Measurements from ENCODE around the gene CCDC74A.
"Not testable (repeated sequence)": the region's sequence is repeated elsewhere in the genome, so short reads cannot be mapped to it uniquely, and the experiment has no call there.

The CCDC74A gene

GRCh38 chr2:131517856-131518255 is 9.8 kb upstream of the CCDC74A start:
- H3K27me3 ChIP-seq (ENCODE audit: control insufficient read depth in 2 of 2, insufficient read depth in 2 of 2, low read length in 2 of 2); H3K9me3 ChIP-seq (ENCODE audit: control insufficient read depth in 2 of 2, low read length in 2 of 2); H3K4me1 ChIP-seq (ENCODE audit: control insufficient read depth in 2 of 2, insufficient read depth in 2 of 2, low read length in 2 of 2); H3K27ac ChIP-seq (ENCODE audit: low read depth in 2 of 2, low read length in 2 of 2); H3K9ac ChIP-seq (ENCODE audit: low read depth in 1 of 2, low read length in 2 of 2); H3K4me3 ChIP-seq (ENCODE audit: low read length in 2 of 2): not testable (repeated sequence)
- peaks cover 0 to 22% of the 10 kb centered on the region in 2 donors for H3K36me3 ChIP-seq (ENCODE audit: control insufficient read depth in 2 of 2, insufficient read depth in 2 of 2, low read length in 2 of 2)

GRCh38 chr2:131518531-131518930 is 9.2 kb upstream of the CCDC74A start:
- H3K9ac ChIP-seq (ENCODE audit: low read depth in 1 of 2, low read length in 2 of 2); H3K27me3 ChIP-seq (ENCODE audit: control insufficient read depth in 2 of 2, insufficient read depth in 2 of 2, low read length in 2 of 2); H3K9me3 ChIP-seq (ENCODE audit: control insufficient read depth in 2 of 2, low read length in 2 of 2); H3K27ac ChIP-seq (ENCODE audit: low read depth in 2 of 2, low read length in 2 of 2); H3K4me1 ChIP-seq (ENCODE audit: control insufficient read depth in 2 of 2, insufficient read depth in 2 of 2, low read length in 2 of 2); H3K4me3 ChIP-seq (ENCODE audit: low read length in 2 of 2): not testable (repeated sequence)
- H3K36me3 ChIP-seq (ENCODE audit: control insufficient read depth in 2 of 2, insufficient read depth in 2 of 2, low read length in 2 of 2) = peaks cover 0 to 20% of the 10 kb centered on the region in 2 donors

GRCh38 chr2:131519466-131519865 is 8.2 kb upstream of the CCDC74A start:
- H3K36me3 ChIP-seq (ENCODE audit: control insufficient read depth in 2 of 2, insufficient read depth in 2 of 2, low read length in 2 of 2) = peaks cover 0 to 14% of the 10 kb centered on the region in 2 donors
- H3K4me1 ChIP-seq (ENCODE audit: control insufficient read depth in 2 of 2, insufficient read depth in 2 of 2, low read length in 2 of 2) = no peaks in the 10 kb centered on the region
- no peaks in the 10 kb centered on the region for H3K9me3 ChIP-seq (ENCODE audit: control insufficient read depth in 2 of 2, low read length in 2 of 2)
- no peaks in the 10 kb centered on the region for H3K27me3 ChIP-seq (ENCODE audit: control insufficient read depth in 2 of 2, insufficient read depth in 2 of 2, low read length in 2 of 2)
- no peak overlapping the region for H3K27ac ChIP-seq (ENCODE audit: low read depth in 2 of 2, low read length in 2 of 2)
- no peak overlapping the region for H3K9ac ChIP-seq (ENCODE audit: low read depth in 1 of 2, low read length in 2 of 2)
- H3K4me3 ChIP-seq (ENCODE audit: low read length in 2 of 2) = no peak overlapping the region

GRCh38 chr2:131519871-131520470 is 7.7 kb upstream of the CCDC74A start:
- H3K9ac ChIP-seq (ENCODE audit: low read depth in 1 of 2, low read length in 2 of 2); H3K27ac ChIP-seq (ENCODE audit: low read depth in 2 of 2, low read length in 2 of 2); H3K4me3 ChIP-seq (ENCODE audit: low read length in 2 of 2); H3K4me1 ChIP-seq (ENCODE audit: control insufficient read depth in 2 of 2, insufficient read depth in 2 of 2, low read length in 2 of 2); H3K9me3 ChIP-seq (ENCODE audit: control insufficient read depth in 2 of 2, low read length in 2 of 2); H3K27me3 ChIP-seq (ENCODE audit: control insufficient read depth in 2 of 2, insufficient read depth in 2 of 2, low read length in 2 of 2): not testable (repeated sequence)
- peaks cover 0 to 14% of the 10 kb centered on the region in 2 donors for H3K36me3 ChIP-seq (ENCODE audit: control insufficient read depth in 2 of 2, insufficient read depth in 2 of 2, low read length in 2 of 2)

- no peaks in the 10 kb centered on the region for H3K27me3 ChIP-seq (ENCODE audit: control insufficient read depth in 2 of 2, insufficient read depth in 2 of 2, low read length in 2 of 2)
- H3K36me3 ChIP-seq (ENCODE audit: control insufficient read depth in 2 of 2, insufficient read depth in 2 of 2, low read length in 2 of 2) = peaks cover 0 to 14% of the 10 kb centered on the region in 2 donors
- no peak overlapping the region for H3K9ac ChIP-seq (ENCODE audit: low read depth in 1 of 2, low read length in 2 of 2)
- H3K4me1 ChIP-seq (ENCODE audit: control insufficient read depth in 2 of 2, insufficient read depth in 2 of 2, low read length in 2 of 2) = no peaks in the 10 kb centered on the region
- no peaks in the 10 kb centered on the region for H3K9me3 ChIP-seq (ENCODE audit: control insufficient read depth in 2 of 2, low read length in 2 of 2)
- H3K4me3 ChIP-seq (ENCODE audit: low read length in 2 of 2) = no peak overlapping the region
- H3K27ac ChIP-seq (ENCODE audit: low read depth in 2 of 2, low read length in 2 of 2) = no peak overlapping the region
Observed at GRCh38 chr2:131520526-131520925, 7.2 kb upstream of the CCDC74A start.

- peaks cover 0 to 14% of the 10 kb centered on the region in 2 donors for H3K36me3 ChIP-seq (ENCODE audit: control insufficient read depth in 2 of 2, insufficient read depth in 2 of 2, low read length in 2 of 2)
- not testable (repeated sequence) for H3K4me1 ChIP-seq (ENCODE audit: control insufficient read depth in 2 of 2, insufficient read depth in 2 of 2, low read length in 2 of 2)
Observed at GRCh38 chr2:131521524-131521923, 6.2 kb upstream of the CCDC74A start.

GRCh38 chr2:131521961-131522781 is 5.5 kb upstream of the CCDC74A start:
- peaks cover 0 to 14% of the 10 kb centered on the region in 2 donors for H3K36me3 ChIP-seq (ENCODE audit: control insufficient read depth in 2 of 2, insufficient read depth in 2 of 2, low read length in 2 of 2)
- H3K4me3 ChIP-seq (ENCODE audit: low read length in 2 of 2) = no peak overlapping the region
- H3K27me3 ChIP-seq (ENCODE audit: control insufficient read depth in 2 of 2, insufficient read depth in 2 of 2, low read length in 2 of 2) = no peaks in the 10 kb centered on the region

More at GRCh38 chr2:131521524-131521923, 6.2 kb upstream of the CCDC74A start:
- H3K4me3 ChIP-seq (ENCODE audit: low read length in 2 of 2); H3K27ac ChIP-seq (ENCODE audit: low read depth in 2 of 2, low read length in 2 of 2); H3K9me3 ChIP-seq (ENCODE audit: control insufficient read depth in 2 of 2, low read length in 2 of 2); H3K27me3 ChIP-seq (ENCODE audit: control insufficient read depth in 2 of 2, insufficient read depth in 2 of 2, low read length in 2 of 2); H3K9ac ChIP-seq (ENCODE audit: low read depth in 1 of 2, low read length in 2 of 2): not testable (repeated sequence)

GRCh38 chr2:131525256-131525655 is 2.4 kb upstream of the CCDC74A start:
- not testable (repeated sequence) for H3K4me1 ChIP-seq (ENCODE audit: control insufficient read depth in 2 of 2, insufficient read depth in 2 of 2, low read length in 2 of 2); H3K27ac ChIP-seq (ENCODE audit: low read depth in 2 of 2, low read length in 2 of 2); H3K4me3 ChIP-seq (ENCODE audit: low read length in 2 of 2)

More at GRCh38 chr2:131521961-131522781, 5.5 kb upstream of the CCDC74A start:
- H3K4me1 ChIP-seq (ENCODE audit: control insufficient read depth in 2 of 2, insufficient read depth in 2 of 2, low read length in 2 of 2) = peaks cover 0 to under 1% of the 10 kb centered on the region in 2 donors
- H3K9me3 ChIP-seq (ENCODE audit: control insufficient read depth in 2 of 2, low read length in 2 of 2) = no peaks in the 10 kb centered on the region
- no peak overlapping the region for H3K27ac ChIP-seq (ENCODE audit: low read depth in 2 of 2, low read length in 2 of 2)
- no peak overlapping the region for H3K9ac ChIP-seq (ENCODE audit: low read depth in 1 of 2, low read length in 2 of 2)

GRCh38 chr2:131528981-131529863 is 1.5 kb downstream of the CCDC74A start:
- H3K4me3 ChIP-seq (ENCODE audit: low read length in 2 of 2); H3K9ac ChIP-seq (ENCODE audit: low read depth in 1 of 2, low read length in 2 of 2); H3K9me3 ChIP-seq (ENCODE audit: control insufficient read depth in 2 of 2, low read length in 2 of 2); H3K27ac ChIP-seq (ENCODE audit: low read depth in 2 of 2, low read length in 2 of 2); H3K27me3 ChIP-seq (ENCODE audit: control insufficient read depth in 2 of 2, insufficient read depth in 2 of 2, low read length in 2 of 2); H3K4me1 ChIP-seq (ENCODE audit: control insufficient read depth in 2 of 2, insufficient read depth in 2 of 2, low read length in 2 of 2); H3K36me3 ChIP-seq (ENCODE audit: control insufficient read depth in 2 of 2, insufficient read depth in 2 of 2, low read length in 2 of 2): not testable (repeated sequence)

More at GRCh38 chr2:131525256-131525655, 2.4 kb upstream of the CCDC74A start:
- H3K9ac ChIP-seq (ENCODE audit: low read depth in 1 of 2, low read length in 2 of 2); H3K9me3 ChIP-seq (ENCODE audit: control insufficient read depth in 2 of 2, low read length in 2 of 2); H3K27me3 ChIP-seq (ENCODE audit: control insufficient read depth in 2 of 2, insufficient read depth in 2 of 2, low read length in 2 of 2); H3K36me3 ChIP-seq (ENCODE audit: control insufficient read depth in 2 of 2, insufficient read depth in 2 of 2, low read length in 2 of 2): not testable (repeated sequence)

All from mucosa of rectum (tissue), 2 donors.